Fibroblast of lung (primary cell): ENCODE measurements around the gene UPP1. TPM values are rescaled to one million over a fixed set of nuclear protein-coding genes. Genes with fewer than 3 reads are reported as not detected.
A peak's percentile ranks its signal among the peaks of the same experiment; 100 is the strongest.

Experiments
- DNase-seq, 2 donors: peaks; one replicate each; pipeline versions ENCODE4 v3.0.0 to v3.0.0-alpha.2; 2010; ENCODE audit warnings: low read depth in 2 of 2
- H2AFZ ChIP-seq: 2 replicates; pipeline ENCODE4 v1.5.1; 2012; ENCODE audit warnings: low read length, control low read depth, inconsistent platforms
- H3K27ac ChIP-seq: 2 replicates; pipeline ENCODE4 v1.5.1; 2011; ENCODE audit warnings: low read length, control low read depth; ENCODE audit not compliant: insufficient read depth
- H3K27me3 ChIP-seq: 2 replicates; pipeline ENCODE4 v1.5.1; 2011; ENCODE audit warnings: mild to moderate bottlenecking, low read length; ENCODE audit not compliant: control insufficient read depth, insufficient read depth
- H3K36me3 ChIP-seq: 2 replicates; pipeline ENCODE4 v1.5.1; 2011; ENCODE audit warnings: low read length; ENCODE audit not compliant: control insufficient read depth, insufficient read depth
- H3K4me1 ChIP-seq: 2 replicates; pipeline ENCODE4 v1.5.1; 2011; ENCODE audit warnings: low read length; ENCODE audit not compliant: control insufficient read depth, insufficient read depth; ENCODE audit errors: extremely low read depth
- H3K4me2 ChIP-seq: 2 replicates; pipeline ENCODE4 v1.5.1; 2011; ENCODE audit warnings: low read length, control low read depth; ENCODE audit not compliant: insufficient read depth; ENCODE audit errors: extremely low read depth
- H3K4me3 ChIP-seq, 4 experiments: fragments of 200-600 bp in 1 of 4; sonication (generic) in 1 of 4; replicated peaks in 1 of 4; 2 replicates each; pipeline ENCODE4 v1.5.1; 2011 to 2016; ENCODE audit warnings: low read length in 4 of 4, low read depth in 3 of 4, mild to moderate bottlenecking in 3 of 4, control low read depth in 2 of 4, inconsistent platforms in 1 of 4, mixed read lengths in 1 of 4; ENCODE audit not compliant: insufficient read depth in 1 of 4; ENCODE audit errors: control extremely low read depth in 1 of 4
- H3K79me2 ChIP-seq: 2 replicates; pipeline ENCODE4 v1.5.1; 2012; ENCODE audit warnings: mild to moderate bottlenecking, low read length, inconsistent platforms; ENCODE audit not compliant: control insufficient read depth, insufficient read depth
- H3K9ac ChIP-seq: 2 replicates; pipeline ENCODE4 v1.5.1; 2011; ENCODE audit warnings: mild to moderate bottlenecking, low read length, control low read depth; ENCODE audit not compliant: insufficient read depth
- H3K9me3 ChIP-seq: 2 replicates; pipeline ENCODE4 v1.5.1; 2012; ENCODE audit warnings: low read depth, low read length; ENCODE audit not compliant: control insufficient read depth, insufficient read depth
- H4K20me1 ChIP-seq: 2 replicates; pipeline ENCODE4 v1.5.1; 2011; ENCODE audit warnings: low read length; ENCODE audit not compliant: control insufficient read depth, insufficient read depth; ENCODE audit errors: extremely low read depth
- EZH2 ChIP-seq: IDR thresholded peaks from 2 replicates; pipeline ENCODE4 v1.5.1; 2012; ENCODE audit warnings: low read length, control low read depth, mild to moderate bottlenecking; ENCODE audit errors: missing control alignments
- polyA plus RNA-seq, 2 donors: library from polyadenylated mRNA; depleted of rRNA in 1 of 2; stranded (reverse) in 1 of 2; unstranded in 1 of 2; fragments of >200 nt; gene quantifications; 2 replicates each; pipeline ENCODE4 v1.2.1, GENCODE V29; 2011 to 2012; ENCODE audit warnings: missing spikeins in 1 of 2
- total RNA-seq: library from RNA; depleted of rRNA; stranded (reverse); fragments of >200 nt; gene quantifications from 2 replicates; pipeline ENCODE4 v1.2.1, GENCODE V29; 2014
- TF ChIP-seq, protein P1 (sequence below), 2 donors: IDR thresholded peaks in 1 of 2; conservative IDR thresholded peaks in 1 of 2; 1 replicate in 1 of 2; 2 replicates in 1 of 2; pipeline ENCODE4 v1.5.1; 2011 to 2012; ENCODE audit warnings: low read length in 2 of 2, control low read depth in 1 of 2, inconsistent platforms in 1 of 2, low read depth in 1 of 2, mild to moderate bottlenecking in 1 of 2

Gene UPP1
- total and polyA plus RNA-seq, 2 donors (not counting 1 experiment from before 2014, with no cell fraction given) = 9.4 to 11.7 TPM

DNA sequence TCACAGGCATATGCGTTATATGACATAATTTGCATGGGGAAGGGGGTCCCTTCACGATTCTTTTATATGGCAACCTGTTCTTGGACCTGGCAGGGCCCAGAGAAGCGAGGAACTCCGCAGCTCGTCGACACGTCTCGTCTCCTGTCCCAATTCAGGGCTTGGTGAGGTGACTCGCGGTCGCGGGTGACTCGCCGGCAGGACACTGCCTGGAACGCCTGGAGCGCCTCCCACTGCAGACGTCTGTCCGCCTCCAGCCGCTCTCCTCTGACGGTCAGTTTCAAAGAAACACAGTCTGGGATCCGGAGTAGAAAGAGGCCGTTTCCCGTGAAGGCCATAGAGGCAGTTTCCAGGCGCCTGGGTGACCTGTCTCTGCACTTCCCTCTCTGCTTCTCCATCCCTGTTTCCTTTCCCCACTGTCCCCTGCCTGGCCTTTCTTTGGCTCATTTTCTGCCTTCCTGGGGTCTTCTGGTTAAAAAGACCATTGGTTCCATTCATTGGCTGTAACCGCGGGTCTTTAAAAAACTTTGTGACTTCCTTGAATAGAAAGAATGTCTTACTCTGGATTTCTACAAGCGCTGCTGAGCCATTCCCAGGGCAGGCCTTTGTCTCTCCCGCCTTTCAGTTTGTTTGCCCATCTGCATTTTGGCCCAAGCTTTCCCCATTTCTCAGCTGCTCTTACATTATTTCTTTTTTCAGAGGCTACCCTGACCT is 1.2 kb downstream of the UPP1 start:
- H3K9ac ChIP-seq = peak overlapping the region; percentile 45
- H3K36me3 ChIP-seq = no peaks in the 10 kb centered on the region
- no peaks in the 10 kb centered on the region for H4K20me1 ChIP-seq
- no peaks in the 10 kb centered on the region for H3K79me2 ChIP-seq
- no peak overlapping the region for H3K27ac ChIP-seq
- H3K4me3 ChIP-seq = peak overlapping the region; percentile 62 to 86 (median 74)
- H3K9me3 ChIP-seq = no peaks in the 10 kb centered on the region
- H3K4me2 ChIP-seq = peak overlapping the region; percentile 90
- peak overlapping the region; percentile 21 for H2AFZ ChIP-seq
- peaks cover 20% of the 10 kb centered on the region for H3K4me1 ChIP-seq
- TF ChIP-seq EZH2 = no peak
- TF ChIP-seq, protein P1, sequence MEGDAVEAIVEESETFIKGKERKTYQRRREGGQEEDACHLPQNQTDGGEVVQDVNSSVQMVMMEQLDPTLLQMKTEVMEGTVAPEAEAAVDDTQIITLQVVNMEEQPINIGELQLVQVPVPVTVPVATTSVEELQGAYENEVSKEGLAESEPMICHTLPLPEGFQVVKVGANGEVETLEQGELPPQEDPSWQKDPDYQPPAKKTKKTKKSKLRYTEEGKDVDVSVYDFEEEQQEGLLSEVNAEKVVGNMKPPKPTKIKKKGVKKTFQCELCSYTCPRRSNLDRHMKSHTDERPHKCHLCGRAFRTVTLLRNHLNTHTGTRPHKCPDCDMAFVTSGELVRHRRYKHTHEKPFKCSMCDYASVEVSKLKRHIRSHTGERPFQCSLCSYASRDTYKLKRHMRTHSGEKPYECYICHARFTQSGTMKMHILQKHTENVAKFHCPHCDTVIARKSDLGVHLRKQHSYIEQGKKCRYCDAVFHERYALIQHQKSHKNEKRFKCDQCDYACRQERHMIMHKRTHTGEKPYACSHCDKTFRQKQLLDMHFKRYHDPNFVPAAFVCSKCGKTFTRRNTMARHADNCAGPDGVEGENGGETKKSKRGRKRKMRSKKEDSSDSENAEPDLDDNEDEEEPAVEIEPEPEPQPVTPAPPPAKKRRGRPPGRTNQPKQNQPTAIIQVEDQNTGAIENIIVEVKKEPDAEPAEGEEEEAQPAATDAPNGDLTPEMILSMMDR (conservative IDR thresholded peaks at IDR 0.05 in 1 of 2, IDR thresholded peaks at IDR 0.05 in 1 of 2; ENCODE audit: low read depth in 1 of 2, low read length in 2 of 2) = no peak
- no peaks in the 10 kb centered on the region for H3K27me3 ChIP-seq
- peak; percentile 29 to 61 for DNase-seq

DNA sequence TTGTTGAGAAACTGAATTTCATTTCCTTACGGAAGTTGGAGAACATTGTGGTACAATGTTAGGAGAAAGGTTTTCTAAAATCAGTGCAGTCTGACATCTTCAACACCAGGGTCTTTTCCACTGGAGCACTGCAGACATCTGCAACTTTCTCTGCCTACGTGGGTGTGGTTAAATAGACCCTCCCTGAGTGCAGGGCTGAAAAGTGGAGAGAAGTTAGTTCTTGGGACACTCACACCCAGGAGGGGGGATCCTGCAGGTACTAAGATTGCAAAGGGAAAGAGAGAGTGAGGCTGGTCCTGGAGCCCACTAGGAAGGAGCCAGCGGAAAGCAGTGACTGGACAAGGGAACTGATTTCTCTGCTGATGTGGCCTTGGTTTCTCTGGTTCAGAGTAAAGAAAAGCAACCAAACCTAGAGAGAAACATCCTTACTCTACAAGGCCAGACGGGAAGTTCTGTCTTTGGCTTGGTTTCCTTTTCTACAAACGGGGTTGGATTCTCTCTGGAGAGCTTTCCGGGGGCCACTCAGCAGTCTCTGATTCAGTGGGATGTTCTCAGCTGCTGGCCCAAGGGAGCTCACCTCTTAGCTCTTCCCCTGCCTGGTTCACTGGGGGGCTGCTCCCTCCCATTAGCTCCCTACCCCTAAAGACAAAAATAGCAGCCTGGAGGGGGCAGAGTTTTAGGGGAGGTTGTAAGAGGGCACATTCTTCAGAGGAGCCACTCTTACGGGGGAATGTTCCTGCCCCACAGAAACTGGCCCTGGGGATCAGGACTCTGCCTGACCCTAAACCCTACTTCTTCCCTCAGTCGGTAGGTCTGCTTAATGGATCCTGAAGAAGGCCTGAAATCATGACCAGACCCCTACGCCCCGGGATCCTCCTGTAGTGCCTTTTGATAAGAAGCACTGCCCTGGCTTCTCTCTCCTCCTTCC is 2.7 kb downstream of the UPP1 start:
- H3K27me3 ChIP-seq = no peaks in the 10 kb centered on the region
- H3K4me3 ChIP-seq = no peak overlapping the region
- peaks cover 4% of the 10 kb centered on the region for H3K36me3 ChIP-seq
- H2AFZ ChIP-seq = no peak overlapping the region
- H3K79me2 ChIP-seq = no peaks in the 10 kb centered on the region
- no peaks in the 10 kb centered on the region for H4K20me1 ChIP-seq
- TF ChIP-seq EZH2 = no peak
- TF ChIP-seq, protein P1 (conservative IDR thresholded peaks at IDR 0.05 in 1 of 2, IDR thresholded peaks at IDR 0.05 in 1 of 2; ENCODE audit: low read depth in 1 of 2, low read length in 2 of 2) = no peak
- H3K9me3 ChIP-seq = no peaks in the 10 kb centered on the region
- no peak overlapping the region for H3K4me2 ChIP-seq
- H3K27ac ChIP-seq = no peak overlapping the region
- H3K4me1 ChIP-seq = peaks cover 12% of the 10 kb centered on the region
- DNase-seq = no peak
- no peak overlapping the region for H3K9ac ChIP-seq

DNA sequence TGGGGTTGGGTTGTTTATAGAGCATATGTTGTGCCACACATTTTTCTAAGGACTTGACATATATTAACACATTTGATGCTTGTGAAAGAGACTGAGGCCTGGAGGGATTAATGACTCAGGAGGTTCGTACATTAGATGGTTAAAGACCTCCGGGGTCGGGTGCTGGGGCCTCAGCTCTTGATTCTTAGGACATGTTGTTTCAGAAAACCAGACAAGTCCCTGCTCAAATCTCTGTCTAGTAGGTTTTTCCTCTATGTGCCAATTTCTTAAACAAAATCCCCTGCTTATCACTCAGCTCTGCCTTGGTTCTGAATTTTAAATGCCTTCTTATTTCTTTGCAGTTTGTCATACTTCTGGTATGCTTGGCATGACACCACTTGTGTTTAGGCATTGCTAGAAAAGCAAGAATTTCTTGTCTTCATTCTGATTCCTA is 5.8 kb downstream of the UPP1 start:
- Histone ChIP-seq H3K4me2 (peak overlapping the region; percentile 63), H3K36me3 (peaks cover 4% of the 10 kb centered on the region), H3K4me1 (peaks cover 9% of the 10 kb centered on the region), H3K4me3 (no peak overlapping the region), H3K9ac (no peak overlapping the region), H3K79me2 (no peaks in the 10 kb centered on the region), H4K20me1 (no peaks in the 10 kb centered on the region), H3K9me3 (no peaks in the 10 kb centered on the region), H3K27ac (no peak overlapping the region), H3K27me3 (no peaks in the 10 kb centered on the region), H2AFZ (no peak overlapping the region)
- TF ChIP-seq, protein P1 (conservative IDR thresholded peaks at IDR 0.05 in 1 of 2, IDR thresholded peaks at IDR 0.05 in 1 of 2; ENCODE audit: low read depth in 1 of 2, low read length in 2 of 2) = no peak
- no peak for TF ChIP-seq EZH2
- peak; percentile 51 to 87 for DNase-seq
